Measurements from ENCODE around the gene EHD2. TPM values are rescaled to one million over a fixed set of nuclear protein-coding genes. Genes with fewer than 3 reads are reported as not detected.

The EHD2 gene
- total and polyA plus RNA-seq, 2 of the 13 experiments (the other 11 are each of a cell fraction or from before 2014, with no cell fraction given): 0.09 to 0.28 TPM

GRCh38 chr19:47778049-47778953 is 65.1 kb downstream of the EHD2 start, which contains the start of gene SELENOW (continued):
- TF ChIP-seq MAZ (IDR thresholded peaks at IDR 0.05; ENCODE audit: borderline replicate concordance, low read depth, low read length): peak; percentile 62; the same call in 1 of the 2 replicates
- peak; percentile 76; the same call in 1 of the 2 replicates for TF ChIP-seq MAZ (CRISPR knock-in tag; IDR thresholded peaks at IDR 0.05; ENCODE audit: low read depth)
- TF ChIP-seq ZNF224 (CRISPR knock-in tag; IDR thresholded peaks at IDR 0.05): no peak
- peak; percentile 75; the same call in 1 of the 2 replicates for TF ChIP-seq SNAI1 (CRISPR knock-in tag; IDR thresholded peaks at IDR 0.05; ENCODE audit: borderline replicate concordance)
- TF ChIP-seq HNRNPUL1 (IDR thresholded peaks at IDR 0.05; ENCODE audit: low read depth, low read length): no peak
- peak; percentile 51 for TF ChIP-seq ZNF883 (CRISPR knock-in tag; IDR thresholded peaks at IDR 0.05; ENCODE audit: not compliant biosample characterization)
- peak; percentile 67; the same call in 1 of the 2 replicates for TF ChIP-seq ZNF280B (CRISPR knock-in tag; IDR thresholded peaks at IDR 0.05; ENCODE audit: borderline replicate concordance)
- TF ChIP-seq, protein P1, sequence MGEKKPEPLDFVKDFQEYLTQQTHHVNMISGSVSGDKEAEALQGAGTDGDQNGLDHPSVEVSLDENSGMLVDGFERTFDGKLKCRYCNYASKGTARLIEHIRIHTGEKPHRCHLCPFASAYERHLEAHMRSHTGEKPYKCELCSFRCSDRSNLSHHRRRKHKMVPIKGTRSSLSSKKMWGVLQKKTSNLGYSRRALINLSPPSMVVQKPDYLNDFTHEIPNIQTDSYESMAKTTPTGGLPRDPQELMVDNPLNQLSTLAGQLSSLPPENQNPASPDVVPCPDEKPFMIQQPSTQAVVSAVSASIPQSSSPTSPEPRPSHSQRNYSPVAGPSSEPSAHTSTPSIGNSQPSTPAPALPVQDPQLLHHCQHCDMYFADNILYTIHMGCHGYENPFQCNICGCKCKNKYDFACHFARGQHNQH (CRISPR knock-in tag; IDR thresholded peaks at IDR 0.05): peak; percentile 73; the same call in 1 of the 2 replicates
- TF ChIP-seq ZNF512B (CRISPR knock-in tag; IDR thresholded peaks at IDR 0.05; ENCODE audit: borderline replicate concordance): 0 out of 2 replicates have a peak, but pooled peaks have one; percentile 11
- TF ChIP-seq TARDBP (CRISPR knock-in tag; IDR thresholded peaks at IDR 0.05): no peak
- TF ChIP-seq ZNF333 (CRISPR knock-in tag; IDR thresholded peaks at IDR 0.05; ENCODE audit: borderline replicate concordance): peak; percentile 12; the same call in 1 of the 2 replicates
- TF ChIP-seq, protein P2, sequence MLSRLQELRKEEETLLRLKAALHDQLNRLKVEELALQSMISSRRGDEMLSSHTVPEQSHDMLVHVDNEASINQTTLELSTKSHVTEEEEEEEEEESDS (CRISPR knock-in tag; IDR thresholded peaks at IDR 0.05; ENCODE audit: borderline replicate concordance): no peak
- TF ChIP-seq DRAP1 (CRISPR knock-in tag; IDR thresholded peaks at IDR 0.05): peak; percentile 65
- TF ChIP-seq ZNF547 (CRISPR knock-in tag; IDR thresholded peaks at IDR 0.05): peak; percentile 85; the same call in 1 of the 2 replicates
- TF ChIP-seq, protein P3, sequence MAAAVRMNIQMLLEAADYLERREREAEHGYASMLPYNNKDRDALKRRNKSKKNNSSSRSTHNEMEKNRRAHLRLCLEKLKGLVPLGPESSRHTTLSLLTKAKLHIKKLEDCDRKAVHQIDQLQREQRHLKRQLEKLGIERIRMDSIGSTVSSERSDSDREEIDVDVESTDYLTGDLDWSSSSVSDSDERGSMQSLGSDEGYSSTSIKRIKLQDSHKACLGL (CRISPR knock-in tag; IDR thresholded peaks at IDR 0.05): peak; percentile 43; the same call in 1 of the 2 replicates

Data from HepG2 (cell line).